Motor neuron (in vitro differentiated cells): Measurements from ENCODE around the gene JUP. TPM values are rescaled to one million over a fixed set of nuclear protein-coding genes. Genes with fewer than 3 reads are reported as not detected.
"Not testable (repeated sequence)": the region's sequence is repeated elsewhere in the genome, so short reads cannot be mapped to it uniquely, and the experiment has no call there.

Source experiments
- ATAC-seq, 8 experiments: fragments of 200-7000 bp; cut with Tn5 transposase; replicated peaks in 6 of 8; 2 replicates each; pipeline ENCODE4 v1.8.0; 2021; ENCODE audit warnings: mild to moderate bottlenecking in 8 of 8, moderate library complexity in 8 of 8
- H3K27ac ChIP-seq, 2 donors: fragments of 250-450 bp; sonication (Bioruptor Pico); 2 replicates each; pipeline ENCODE4 v1.9.0; 2021; ENCODE audit warnings: antibody characterized with exemption in 2 of 2, mild to moderate bottlenecking in 2 of 2, moderate library complexity in 1 of 2
- H3K4me1 ChIP-seq, 2 donors: fragments of 250-450 bp; sonication (Bioruptor Pico); replicated peaks in 1 of 2; 2 replicates each; pipeline ENCODE4 v1.6.1; 2021; ENCODE audit warnings: antibody characterized with exemption in 2 of 2, mild to moderate bottlenecking in 2 of 2, moderate library complexity in 1 of 2
- H3K4me3 ChIP-seq, 5 donors: fragments of 250-450 bp; sonication (Bioruptor Pico); 2 replicates each; pipeline ENCODE4 v1.9.0; 2021; ENCODE audit warnings: antibody characterized with exemption in 5 of 5, mild to moderate bottlenecking in 5 of 5, moderate library complexity in 4 of 5
- WGBS, 10 experiments: fragments of 450-650 bp; shearing (Covaris generic); methylation state at CpG; one replicate each; pipeline ENCODE4 v1.0.0; 2022; 5-methylcytosine and 5-hydroxymethylcytosine counted together
- in situ Hi-C, 9 experiments: fragments of 400-800 bp; cut with MboI; loops; one replicate each; pipeline ENCODE4 v1.15.0; 2021; ENCODE audit warnings: low sequenced_read_pairs in 9 of 9, low pct_unique_long_range_greater_than_20kb in 2 of 9; ENCODE audit not compliant: unreplicated experiment in 9 of 9
- total RNA-seq, 8 experiments: library from RNA; unstranded; fragments of 300-600 nt; gene quantifications; 2 replicates each; pipeline versions ENCODE4 v1.2.3 to v1.2.4, GENCODE V29; 2022

JUP gene
- 10 to 100 TPM in 7 of 8 experiments, 1 to 10 TPM in 1; 4.9 to 34.5 (median 16.8) TPM for total RNA-seq

- peak within 1 kb of the TSS; percentile 42 to 51 for H3K27ac ChIP-seq
- 0% methylated on average over 2 to 6 of the region's 79 CpGs; no CpG with 5 or more reads in 8 of the 10 experiments for WGBS, 10 experiments
- ATAC-seq, result peak; percentile 91 to 99 (median 97)
- H3K4me1 ChIP-seq, result peaks cover 23% of the 10 kb centered on the region in 2 donors
- peak within 1 kb of the TSS; percentile 61 to 91 (median 79) for H3K4me3 ChIP-seq
- in situ Hi-C loops, result no loop called here
These were observed at the start of gene JUP for GRCh38 chr17:41786227-41787020. JUP (minus strand) TSS chr17:41786711; CDS start chr17:41771854, 14,857 bp downstream.

- Histone ChIP-seq H3K4me3 (peak within 1 kb of the TSS; percentile 74 to 99 (median 87)), H3K27ac (peak within 1 kb of the TSS; percentile 56 to 78), H3K4me1 (peaks cover 8 to 10% of the 10 kb centered on the region in 2 donors)
- ATAC-seq, result peak; percentile 71 to 93 (median 89)
- in situ Hi-C loops, result loop anchor here in 1 of 9 experiments (25.0 kb wide), 1 partner anchor 99 kb away; the partner anchor contains the start of gene HAP1
- WGBS, 10 experiments, result 0 to 14% (median 0%) methylated on average over 2 to 4 of the region's 72 CpGs; no CpG with 5 or more reads in 6 of the 10 experiments
These were observed 49.5 kb upstream of the JUP start, which contains the start of gene NT5C3B for GRCh38 chr17:41835800-41836549. NT5C3B (minus strand) TSS chr17:41836232; CDS start chr17:41836193, 39 bp downstream.

- in situ Hi-C loops, result loop anchor here in 1 of 9 experiments (25.0 kb wide), 1 partner anchor 98 kb away; the partner anchor contains the start of gene HAP1
These were observed 48.8 kb upstream of the JUP start for GRCh38 chr17:41835214-41835799.

GRCh38 chr17:41829961-41830360 is 43.5 kb upstream of the JUP start:
- not testable (repeated sequence) for H3K4me3 ChIP-seq, H3K27ac ChIP-seq, ATAC-seq, H3K4me1 ChIP-seq
- in situ Hi-C loops, result loop anchor here in 1 of 9 experiments (25.0 kb wide), 1 partner anchor 93 kb away; the partner anchor contains the start of gene HAP1
- 67 to 100% (median 100%) methylated on average over 1 to 4 of the region's 10 CpGs; no CpG with 5 or more reads in 5 of the 10 experiments for WGBS, 10 experiments

More at GRCh38 chr17:41835214-41835799, 48.8 kb upstream of the JUP start:
- Histone ChIP-seq H3K4me1 (peaks cover 8 to 10% of the 10 kb centered on the region in 2 donors), H3K4me3 (peak overlapping the region; percentile 74 to 99 (median 87)), H3K27ac (peak overlapping the region; percentile 56 to 78)
- 0 to 83% (median 17%) methylated on average over 1 to 7 of the region's 13 CpGs; no CpG with 5 or more reads in 1 of the 10 experiments for WGBS, 10 experiments
- ATAC-seq, result peak; percentile 28 to 61 (median 42)

- Histone ChIP-seq H3K27ac (no peak overlapping the region), H3K4me1 (no peaks in the 10 kb centered on the region), H3K4me3 (no peak overlapping the region)
- in situ Hi-C loops, result loop anchor here in 1 of 9 experiments (25.0 kb wide), 1 partner anchor 88 kb away; the partner anchor contains the start of gene HAP1
- WGBS, 10 experiments, result 40 to 100% (median 85%) methylated on average over 1 to 5 of the region's 19 CpGs; no CpG with 5 or more reads in 4 of the 10 experiments
- peak in 3 of 8 experiments; percentile 4 to 8 (median 6) for ATAC-seq
These were observed 38.8 kb upstream of the JUP start for GRCh38 chr17:41825175-41825845.

GRCh38 chr17:41824086-41824485 is 37.6 kb upstream of the JUP start:
- WGBS, 10 experiments, result 0 to 60% (median 40%) methylated on average over 1 to 3 of the region's 7 CpGs; no CpG with 5 or more reads in 7 of the 10 experiments
- Histone ChIP-seq H3K4me1 (peaks cover 0 to 5% of the 10 kb centered on the region in 2 donors), H3K27ac (no peak overlapping the region), H3K4me3 (no peak overlapping the region)
- ATAC-seq, result peak in 3 of 8 experiments; percentile 8 to 78 (median 61)
- in situ Hi-C loops, result no loop called here

- 80 to 100% (median 87%) methylated on average over 1 to 6 of the region's 7 CpGs; no CpG with 5 or more reads in 6 of the 10 experiments for WGBS, 10 experiments
- H3K4me3 ChIP-seq, result no peak overlapping the region
- in situ Hi-C loops, result no loop called here
- peaks cover 0 to 5% of the 10 kb centered on the region in 2 donors for H3K4me1 ChIP-seq
- peak in 1 of 8 experiments; percentile 11 for ATAC-seq
- H3K27ac ChIP-seq, result no peak overlapping the region
These were observed 37.1 kb upstream of the JUP start for GRCh38 chr17:41823580-41823979.

- H3K4me1 ChIP-seq, result peaks cover 0 to 5% of the 10 kb centered on the region in 2 donors
- peak in 1 of 8 experiments; percentile 5 for ATAC-seq
- H3K4me3 ChIP-seq, result no peak overlapping the region
- WGBS, 10 experiments, result 100% methylated on average over 1 of the region's 1 CpG; no CpG with 5 or more reads in 9 of the 10 experiments
- in situ Hi-C loops, result no loop called here
- no peak overlapping the region for H3K27ac ChIP-seq
These were observed 36.6 kb upstream of the JUP start for GRCh38 chr17:41823141-41823524.

GRCh38 chr17:41822216-41823140 is 36.0 kb upstream of the JUP start:
- 0 to 100% (median 97%) methylated on average over 1 to 6 of the region's 12 CpGs; no CpG with 5 or more reads in 7 of the 10 experiments for WGBS, 10 experiments
- in situ Hi-C loops, result no loop called here
- Histone ChIP-seq H3K4me1 (peaks cover 0 to 5% of the 10 kb centered on the region in 2 donors), H3K27ac (peak overlapping the region in 1 of 2 donors; percentile 36), H3K4me3 (no peak overlapping the region)
- peak in 1 of 8 experiments; percentile 2 for ATAC-seq

GRCh38 chr17:41821776-41822175 is 35.3 kb upstream of the JUP start:
- Histone ChIP-seq H3K27ac (no peak overlapping the region), H3K4me3 (no peak overlapping the region), H3K4me1 (peaks cover 0 to 5% of the 10 kb centered on the region in 2 donors)
- in situ Hi-C loops, result no loop called here
- 100% methylated on average over 1 of the region's 14 CpGs; no CpG with 5 or more reads in 9 of the 10 experiments for WGBS, 10 experiments
- ATAC-seq, result peak in 2 of 8 experiments; percentile 6 to 14

GRCh38 chr17:41818024-41818423 is 31.5 kb upstream of the JUP start:
- Histone ChIP-seq H3K4me3 (no peak overlapping the region), H3K4me1 (peaks cover 0 to 13% of the 10 kb centered on the region in 2 donors), H3K27ac (no peak overlapping the region)
- in situ Hi-C loops, result no loop called here
- WGBS, 10 experiments, result 96% methylated on average over 5 of the region's 20 CpGs; no CpG with 5 or more reads in 9 of the 10 experiments
- ATAC-seq, result no peak
